B cell (primary cell): ENCODE measurements around the gene ANKRD30B. TPM values are rescaled to one million over a fixed set of nuclear protein-coding genes. Genes with fewer than 3 reads are reported as not detected.
"Not testable (repeated sequence)": the region's sequence is repeated elsewhere in the genome, so short reads cannot be mapped to it uniquely, and the experiment has no call there.

Experiments used
- ATAC-seq: fragments of 200-7000 bp; cut with Tn5 transposase; one replicate; pipeline ENCODE4 v1.10.0; 2021; ENCODE audit warnings: low read depth, mild to moderate bottlenecking, moderate number of reproducible peaks, moderate library complexity
- CTCF ChIA-PET: fragments of 350-600 bp; sonication (Branson Sonifier 250); formaldehyde crosslinking; loops from one replicate; lab custom pipeline; 2021; ENCODE audit warnings: antibody characterized with exemption, inconsistent platforms; lab: Charles Lee
- POLR2A ChIA-PET: fragments of 350-600 bp; sonication (Branson Sonifier 250); formaldehyde crosslinking; loops from one replicate; lab custom pipeline; 2021; ENCODE audit warnings: antibody characterized with exemption; lab: Charles Lee
- DNase-seq: peaks from one replicate; pipeline ENCODE4 v3.0.0; 2013
- H2AFZ ChIP-seq: 2 replicates; pipeline ENCODE4 v1.6.1; 2012; ENCODE audit warnings: mild to moderate bottlenecking, low read depth, low read length; ENCODE audit not compliant: insufficient read depth, poor library complexity, severe bottlenecking
- H3K27ac ChIP-seq, 2 donors: 1 replicate in 1 of 2; 2 replicates in 1 of 2; pipeline ENCODE4 v1.5.1; 2012 to 2013; ENCODE audit warnings: low read length in 2 of 2, mild to moderate bottlenecking in 2 of 2, moderate library complexity in 1 of 2
- H3K27me3 ChIP-seq, 4 experiments: fragments of 200-600 bp in 1 of 4; sonication (generic) in 1 of 4; replicated peaks in 1 of 4; 1 replicate in 2 of 4; 2 replicates in 2 of 4; pipeline versions ENCODE4 v1.6.1 to v1.7.0; 2013 to 2016; ENCODE audit warnings: low read length in 3 of 4, mild to moderate bottlenecking in 2 of 4, mixed read lengths in 1 of 4, moderate library complexity in 1 of 4; ENCODE audit not compliant: insufficient read depth in 4 of 4, control insufficient read depth in 3 of 4; ENCODE audit errors: control extremely low read depth in 1 of 4
- H3K36me3 ChIP-seq, 2 experiments: replicated peaks in 1 of 2; 1 replicate in 1 of 2; 2 replicates in 1 of 2; pipeline versions ENCODE4 v1.6.1 to v1.7.1; 2013; ENCODE audit warnings: low read length in 1 of 2; ENCODE audit not compliant: insufficient read depth in 2 of 2, control insufficient read depth in 1 of 2; ENCODE audit errors: control extremely low read depth in 1 of 2, extremely low read depth in 1 of 2
- H3K4me1 ChIP-seq, 2 donors: fragments of 200-600 bp in 1 of 2; sonication (generic) in 1 of 2; 1 replicate in 1 of 2; 2 replicates in 1 of 2; pipeline versions ENCODE4 v1.5.1 to v1.6.1; 2013 to 2017; ENCODE audit warnings: low read length in 2 of 2; ENCODE audit not compliant: control insufficient read depth in 2 of 2, insufficient read depth in 2 of 2
- H3K4me2 ChIP-seq: replicated peaks from 2 replicates; pipeline ENCODE3; 2012; ENCODE audit warnings: mild to moderate bottlenecking, low read depth, low read length; ENCODE audit not compliant: poor library complexity, severe bottlenecking
- H3K4me3 ChIP-seq, 5 experiments: fragments of 200-600 bp in 1 of 5; sonication (generic) in 1 of 5; 1 replicate in 3 of 5; 2 replicates in 2 of 5; pipeline versions ENCODE4 v1.5.1 to v1.7.0; 2011 to 2016; ENCODE audit warnings: low read length in 4 of 5, mild to moderate bottlenecking in 4 of 5, low read depth in 2 of 5, control low read depth in 1 of 5, moderate library complexity in 1 of 5; ENCODE audit not compliant: insufficient read depth in 1 of 5; ENCODE audit errors: control extremely low read depth in 1 of 5, extremely low read depth in 1 of 5
- H3K79me2 ChIP-seq: fragments of 200-600 bp; sonication (generic); one replicate; pipeline ENCODE4 v1.6.0; 2016; ENCODE audit warnings: low read length; ENCODE audit not compliant: control insufficient read depth, insufficient read depth
- H3K9ac ChIP-seq: fragments of 200-600 bp; sonication (generic); 2 replicates; pipeline ENCODE4 v1.6.1; 2017; ENCODE audit warnings: mild to moderate bottlenecking, low read length, moderate library complexity
- H3K9me3 ChIP-seq, 3 donors: one replicate each; pipeline versions ENCODE4 v1.6.1 to v1.7.1; 2013; ENCODE audit warnings: low read length in 2 of 3; ENCODE audit not compliant: control insufficient read depth in 2 of 3, insufficient read depth in 1 of 3; ENCODE audit errors: control extremely low read depth in 1 of 3
- H4K20me1 ChIP-seq: 2 replicates; pipeline ENCODE4 v1.6.0; 2012; ENCODE audit warnings: mild to moderate bottlenecking, low read length; ENCODE audit not compliant: insufficient read depth, control insufficient read depth, poor library complexity, severe bottlenecking
- H3K27ac Mint-ChIP-seq: one replicate; pipeline ENCODE4 v1.8.0; 2021; ENCODE audit warnings: mixed read lengths
- H3K27me3 Mint-ChIP-seq: one replicate; pipeline ENCODE4 v1.8.0; 2021; ENCODE audit warnings: mixed read lengths
- H3K4me1 Mint-ChIP-seq: one replicate; pipeline ENCODE4 v1.8.0; 2021; ENCODE audit warnings: mixed read lengths
- H3K4me3 Mint-ChIP-seq: one replicate; pipeline ENCODE4 v1.8.0; 2021; ENCODE audit warnings: mixed read lengths
- H3K9me3 Mint-ChIP-seq: one replicate; pipeline ENCODE4 v1.8.0; 2022; ENCODE audit warnings: mixed read lengths; ENCODE audit not compliant: insufficient read depth
- WGBS: methylation state at CpG from one replicate; pipeline ENCODE4 v1.1.5; 2013; ENCODE audit warnings: missing lambda C conversion rate; ENCODE audit not compliant: insufficient coverage; 5-methylcytosine and 5-hydroxymethylcytosine counted together
- intact Hi-C: fragments of 100-400 bp; cut with micrococcal nuclease; formaldehyde crosslinking; loops from one replicate; pipeline ENCODE4 v1.10.0; 2022
- polyA plus RNA-seq: library from polyadenylated mRNA; depleted of rRNA; stranded (reverse); fragments of >200 nt; gene quantifications from 2 replicates; pipeline ENCODE4 v1.2.3, GENCODE V29; 2012
- total RNA-seq, 2 donors: library from RNA; stranded (reverse); fragments of 120-200 nt in 1 of 2; gene quantifications; 1 replicate in 1 of 2; 2 replicates in 1 of 2; pipeline versions ENCODE4 v1.2.3 to v1.2.4, GENCODE V29; 2013 to 2022

ANKRD30B gene
- total and polyA plus RNA-seq, 2 donors (not counting 1 experiment from before 2014, with no cell fraction given) = 0.01 TPM; not detected in 1

- H3K36me3 ChIP-seq, H3K4me1 ChIP-seq, POLR2A ChIA-PET, H4K20me1 ChIP-seq, H3K27me3 Mint-ChIP-seq, intact Hi-C loops, H2AFZ ChIP-seq, H3K4me2 ChIP-seq, H3K9ac ChIP-seq, H3K27ac ChIP-seq, H3K9me3 Mint-ChIP-seq, H3K4me3 Mint-ChIP-seq, H3K27me3 ChIP-seq, H3K4me3 ChIP-seq, CTCF ChIA-PET, H3K79me2 ChIP-seq, DNase-seq, H3K9me3 ChIP-seq, H3K27ac Mint-ChIP-seq, ATAC-seq, H3K4me1 Mint-ChIP-seq: not testable (repeated sequence)
- 97% methylated on average over 8 of the region's 12 CpGs for WGBS
Measured at GRCh38 chr18:14797969-14798764, 50.2 kb downstream of the ANKRD30B start.

GRCh38 chr18:14811081-14811480 is 63.1 kb downstream of the ANKRD30B start:
- intact Hi-C loops = not testable (repeated sequence)

DNA sequence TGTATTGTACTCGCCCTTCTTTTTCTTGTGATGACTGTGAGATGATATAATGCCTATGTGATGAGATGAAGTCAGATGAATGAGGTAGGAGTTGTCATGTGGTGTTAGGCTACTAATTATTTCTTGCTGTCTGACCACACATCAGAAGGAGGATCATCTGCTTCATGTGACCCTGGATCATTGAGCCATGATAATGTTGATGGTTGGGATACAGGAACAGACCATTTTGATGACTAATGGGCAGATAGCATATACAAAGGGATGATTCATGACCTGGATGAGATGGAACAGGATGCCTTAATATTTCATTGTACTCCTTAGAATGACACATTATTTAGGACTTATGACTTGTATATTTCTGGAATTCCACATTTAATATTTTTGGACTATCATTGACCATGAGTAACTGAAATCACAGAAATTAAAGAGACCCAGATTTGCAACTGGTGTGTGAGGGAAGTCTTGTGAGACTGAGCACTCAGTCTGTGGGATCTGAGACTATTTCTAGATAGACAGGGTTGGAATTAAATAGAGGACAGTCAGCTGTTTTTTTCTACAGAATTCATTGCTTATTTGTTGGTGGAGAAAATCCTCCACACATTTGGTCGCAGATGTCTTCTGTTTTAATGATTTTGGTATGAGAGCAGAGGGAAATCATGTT is 79.1 kb downstream of the ANKRD30B start:
- H3K4me1 Mint-ChIP-seq, H3K9me3 Mint-ChIP-seq, H3K27ac ChIP-seq, H3K4me1 ChIP-seq, POLR2A ChIA-PET, H3K27me3 Mint-ChIP-seq, H3K4me2 ChIP-seq, H3K4me3 ChIP-seq, CTCF ChIA-PET, DNase-seq, H4K20me1 ChIP-seq, H3K79me2 ChIP-seq, H2AFZ ChIP-seq, H3K9ac ChIP-seq, H3K27ac Mint-ChIP-seq, H3K4me3 Mint-ChIP-seq, H3K9me3 ChIP-seq, intact Hi-C loops, H3K27me3 ChIP-seq, ATAC-seq, H3K36me3 ChIP-seq: not testable (repeated sequence)
- WGBS = no CpG with 5 or more reads among the region's 2 CpGs

More at GRCh38 chr18:14811081-14811480, 63.1 kb downstream of the ANKRD30B start:
- ATAC-seq, H3K79me2 ChIP-seq, H3K9ac ChIP-seq, H3K27ac Mint-ChIP-seq, H3K4me3 ChIP-seq, H2AFZ ChIP-seq, DNase-seq, H3K27me3 Mint-ChIP-seq, H3K4me1 Mint-ChIP-seq, H3K36me3 ChIP-seq, CTCF ChIA-PET, H4K20me1 ChIP-seq, H3K4me3 Mint-ChIP-seq, H3K4me2 ChIP-seq, H3K27ac ChIP-seq, H3K4me1 ChIP-seq, H3K9me3 Mint-ChIP-seq, POLR2A ChIA-PET, H3K9me3 ChIP-seq, H3K27me3 ChIP-seq: not testable (repeated sequence)
- WGBS = 96% methylated on average over 7 of the region's 13 CpGs

DNA sequence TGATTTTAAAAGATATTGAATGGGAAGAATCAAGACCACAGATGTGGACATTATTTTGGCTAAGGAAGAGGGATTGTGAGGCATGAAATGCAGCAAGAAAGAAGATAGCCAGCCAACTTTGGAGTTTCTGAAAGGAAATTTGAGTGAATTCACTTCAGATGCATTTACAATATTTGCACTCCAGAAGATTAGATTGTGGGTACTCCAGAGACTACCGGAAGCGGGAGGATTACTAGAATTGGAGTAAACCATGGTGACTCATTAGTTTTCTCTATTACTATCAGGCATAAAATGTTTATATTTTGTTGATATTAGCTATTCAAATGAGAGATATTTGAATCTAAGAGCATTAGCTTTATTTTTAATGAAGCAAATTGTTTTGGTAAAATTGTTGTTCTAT is 93.6 kb downstream of the ANKRD30B start:
- ATAC-seq = not testable (repeated sequence)

More for the DNA sequence above, 93.6 kb downstream of the ANKRD30B start:
- H2AFZ ChIP-seq, H3K4me3 Mint-ChIP-seq, H3K9me3 Mint-ChIP-seq, H3K27me3 Mint-ChIP-seq, H3K4me1 ChIP-seq, H3K36me3 ChIP-seq, H3K27ac ChIP-seq, H3K9me3 ChIP-seq, CTCF ChIA-PET, DNase-seq, H3K27ac Mint-ChIP-seq, H3K4me1 Mint-ChIP-seq, intact Hi-C loops, H3K9ac ChIP-seq, H3K4me3 ChIP-seq, H3K27me3 ChIP-seq, H4K20me1 ChIP-seq, H3K4me2 ChIP-seq, H3K79me2 ChIP-seq, POLR2A ChIA-PET: not testable (repeated sequence)
- no CpG with 5 or more reads among the region's 2 CpGs for WGBS
